ENCODE data around the gene SHH.
A peak's percentile ranks its signal among the peaks of the same experiment; 100 is the strongest.

The SHH gene

GRCh38 chr7:155851892-155852291 lies 39.6 kb upstream of the SHH start:
- H4K12ac ChIP-seq (ENCODE audit: low read depth, low read length): no peak overlapping the region
- H3K27me3 ChIP-seq (ENCODE audit: insufficient read depth, low read length): no peaks in the 10 kb centered on the region
- no CpG with 5 or more reads among the region's 5 CpGs for WGBS (ENCODE audit: extremely low coverage, insufficient coverage, insufficient read length)
- H2BK12ac ChIP-seq (ENCODE audit: low read length): no peak overlapping the region
- no peak overlapping the region for H3K14ac ChIP-seq (ENCODE audit: low read length)
- no peak overlapping the region for H2BK120ac ChIP-seq (ENCODE audit: insufficient read depth, low read length, poor library complexity)
- H3K79me2 ChIP-seq (ENCODE audit: control insufficient read depth, insufficient read depth, low read length, poor library complexity): no peaks in the 10 kb centered on the region
- H3K9ac ChIP-seq (ENCODE audit: low read length): no peak overlapping the region
- no peak overlapping the region for H3K23ac ChIP-seq (ENCODE audit: low read length)
- H4K91ac ChIP-seq (ENCODE audit: low read depth, low read length): no peak overlapping the region
- no peak overlapping the region for H2BK5ac ChIP-seq (ENCODE audit: low read depth, low read length, poor library complexity)
- H3K4me3 ChIP-seq (ENCODE audit: low read depth, low read length): peak overlapping the region; percentile 37
- no peaks in the 10 kb centered on the region for H3K79me1 ChIP-seq (ENCODE audit: low read length)
- no peak overlapping the region for H4K8ac ChIP-seq (ENCODE audit: low read depth, low read length)
- H3K9me3 ChIP-seq (ENCODE audit: insufficient read depth, low read depth, low read length): peaks cover 10% of the 10 kb centered on the region
- H2AFZ ChIP-seq (ENCODE audit: insufficient read depth, low read length, poor library complexity): no peak overlapping the region
- no peak overlapping the region for H3K4ac ChIP-seq (ENCODE audit: low read depth, low read length)
- no peaks in the 10 kb centered on the region for H3K4me1 ChIP-seq (ENCODE audit: control insufficient read depth in 1 of 2, insufficient read depth in 2 of 2, low read length in 2 of 2)
- no peak overlapping the region for H3K18ac ChIP-seq (ENCODE audit: low read length)
- no peaks in the 10 kb centered on the region for H3K36me3 ChIP-seq (ENCODE audit: control insufficient read depth in 1 of 2, insufficient read depth in 2 of 2, low read length in 2 of 2)
- H3K4me2 ChIP-seq (ENCODE audit: low read length): no peak overlapping the region
- no peak overlapping the region for H2AK5ac ChIP-seq (ENCODE audit: low read length)
- H3K27ac ChIP-seq (ENCODE audit: low read depth, low read length): no peak overlapping the region
- DNase-seq: no peak

GRCh38 chr7:155850766-155851678 lies 38.8 kb upstream of the SHH start:
- Histone ChIP-seq H3K4me1 (ENCODE audit: control insufficient read depth in 1 of 2, insufficient read depth in 2 of 2, low read length in 2 of 2) (no peaks in the 10 kb centered on the region), H3K36me3 (ENCODE audit: control insufficient read depth in 1 of 2, insufficient read depth in 2 of 2, low read length in 2 of 2) (no peaks in the 10 kb centered on the region), H3K9me3 (ENCODE audit: insufficient read depth, low read depth, low read length) (peaks cover 11% of the 10 kb centered on the region), H2BK12ac (ENCODE audit: low read length) (no peak overlapping the region), H3K79me1 (ENCODE audit: low read length) (no peaks in the 10 kb centered on the region), H3K79me2 (ENCODE audit: control insufficient read depth, insufficient read depth, low read length, poor library complexity) (no peaks in the 10 kb centered on the region), H4K12ac (ENCODE audit: low read depth, low read length) (no peak overlapping the region), H3K27me3 (ENCODE audit: insufficient read depth, low read length) (no peaks in the 10 kb centered on the region), H3K4ac (ENCODE audit: low read depth, low read length) (no peak overlapping the region), H2AFZ (ENCODE audit: insufficient read depth, low read length, poor library complexity) (no peak overlapping the region), H3K23ac (ENCODE audit: low read length) (no peak overlapping the region), H3K27ac (ENCODE audit: low read depth, low read length) (no peak overlapping the region), H2BK120ac (ENCODE audit: insufficient read depth, low read length, poor library complexity) (no peak overlapping the region), H4K91ac (ENCODE audit: low read depth, low read length) (no peak overlapping the region), H3K4me3 (ENCODE audit: low read depth, low read length) (no peak overlapping the region), H2AK5ac (ENCODE audit: low read length) (no peak overlapping the region), H3K14ac (ENCODE audit: low read length) (no peak overlapping the region), H3K4me2 (ENCODE audit: low read length) (no peak overlapping the region), H4K8ac (ENCODE audit: low read depth, low read length) (no peak overlapping the region), H3K9ac (ENCODE audit: low read length) (no peak overlapping the region), H2BK5ac (ENCODE audit: low read depth, low read length, poor library complexity) (no peak overlapping the region), H3K18ac (ENCODE audit: low read length) (no peak overlapping the region)
- DNase-seq: no peak
- WGBS (ENCODE audit: extremely low coverage, insufficient coverage, insufficient read length): no CpG with 5 or more reads among the region's 22 CpGs

GRCh38 chr7:155850001-155850436 lies 37.8 kb upstream of the SHH start:
- Histone ChIP-seq H4K8ac (ENCODE audit: low read depth, low read length) (no peak overlapping the region), H3K27me3 (ENCODE audit: insufficient read depth, low read length) (no peaks in the 10 kb centered on the region), H3K27ac (ENCODE audit: low read depth, low read length) (no peak overlapping the region), H3K4me3 (ENCODE audit: low read depth, low read length) (no peak overlapping the region), H3K18ac (ENCODE audit: low read length) (no peak overlapping the region), H3K14ac (ENCODE audit: low read length) (no peak overlapping the region), H3K36me3 (ENCODE audit: control insufficient read depth in 1 of 2, insufficient read depth in 2 of 2, low read length in 2 of 2) (no peaks in the 10 kb centered on the region), H3K4ac (ENCODE audit: low read depth, low read length) (no peak overlapping the region), H4K12ac (ENCODE audit: low read depth, low read length) (no peak overlapping the region), H3K9me3 (ENCODE audit: insufficient read depth, low read depth, low read length) (peaks cover 11% of the 10 kb centered on the region), H3K79me2 (ENCODE audit: control insufficient read depth, insufficient read depth, low read length, poor library complexity) (no peaks in the 10 kb centered on the region), H4K91ac (ENCODE audit: low read depth, low read length) (no peak overlapping the region), H3K23ac (ENCODE audit: low read length) (no peak overlapping the region), H3K4me2 (ENCODE audit: low read length) (no peak overlapping the region), H2AFZ (ENCODE audit: insufficient read depth, low read length, poor library complexity) (no peak overlapping the region), H2AK5ac (ENCODE audit: low read length) (no peak overlapping the region), H2BK5ac (ENCODE audit: low read depth, low read length, poor library complexity) (no peak overlapping the region), H3K79me1 (ENCODE audit: low read length) (no peaks in the 10 kb centered on the region), H2BK12ac (ENCODE audit: low read length) (no peak overlapping the region), H3K4me1 (ENCODE audit: control insufficient read depth in 1 of 2, insufficient read depth in 2 of 2, low read length in 2 of 2) (no peaks in the 10 kb centered on the region), H2BK120ac (ENCODE audit: insufficient read depth, low read length, poor library complexity) (no peak overlapping the region), H3K9ac (ENCODE audit: low read length) (no peak overlapping the region)
- no CpG with 5 or more reads among the region's 5 CpGs for WGBS (ENCODE audit: extremely low coverage, insufficient coverage, insufficient read length)
- no peak for DNase-seq

GRCh38 chr7:155848691-155849669 lies 36.7 kb upstream of the SHH start:
- H3K4me3 ChIP-seq (ENCODE audit: low read depth, low read length): no peak overlapping the region
- H3K14ac ChIP-seq (ENCODE audit: low read length): no peak overlapping the region
- no peak overlapping the region for H2BK5ac ChIP-seq (ENCODE audit: low read depth, low read length, poor library complexity)
- no peak for DNase-seq
- H2AK5ac ChIP-seq (ENCODE audit: low read length): no peak overlapping the region
- no peaks in the 10 kb centered on the region for H3K27me3 ChIP-seq (ENCODE audit: insufficient read depth, low read length)
- H4K12ac ChIP-seq (ENCODE audit: low read depth, low read length): no peak overlapping the region
- no peaks in the 10 kb centered on the region for H3K36me3 ChIP-seq (ENCODE audit: control insufficient read depth in 1 of 2, insufficient read depth in 2 of 2, low read length in 2 of 2)
- H2AFZ ChIP-seq (ENCODE audit: insufficient read depth, low read length, poor library complexity): no peak overlapping the region
- H4K8ac ChIP-seq (ENCODE audit: low read depth, low read length): no peak overlapping the region
- no peak overlapping the region for H3K27ac ChIP-seq (ENCODE audit: low read depth, low read length)
- H3K79me1 ChIP-seq (ENCODE audit: low read length): no peaks in the 10 kb centered on the region
- H3K4me2 ChIP-seq (ENCODE audit: low read length): no peak overlapping the region
- no peak overlapping the region for H3K18ac ChIP-seq (ENCODE audit: low read length)
- WGBS (ENCODE audit: extremely low coverage, insufficient coverage, insufficient read length): no CpG with 5 or more reads among the region's 18 CpGs
- no peak overlapping the region for H2BK12ac ChIP-seq (ENCODE audit: low read length)
- H3K9ac ChIP-seq (ENCODE audit: low read length): no peak overlapping the region
- H4K91ac ChIP-seq (ENCODE audit: low read depth, low read length): no peak overlapping the region
- H3K79me2 ChIP-seq (ENCODE audit: control insufficient read depth, insufficient read depth, low read length, poor library complexity): no peaks in the 10 kb centered on the region
- H2BK120ac ChIP-seq (ENCODE audit: insufficient read depth, low read length, poor library complexity): no peak overlapping the region
- no peaks in the 10 kb centered on the region for H3K4me1 ChIP-seq (ENCODE audit: control insufficient read depth in 1 of 2, insufficient read depth in 2 of 2, low read length in 2 of 2)
- no peak overlapping the region for H3K4ac ChIP-seq (ENCODE audit: low read depth, low read length)
- no peak overlapping the region for H3K23ac ChIP-seq (ENCODE audit: low read length)
- peaks cover 9% of the 10 kb centered on the region for H3K9me3 ChIP-seq (ENCODE audit: insufficient read depth, low read depth, low read length)

All from trophoblast cell (in vitro differentiated cells and primary cell).